Neural cell (in vitro differentiated cells): ENCODE data around the gene NPR2. TPM values are rescaled to one million over a fixed set of nuclear protein-coding genes. Genes with fewer than 3 reads are reported as not detected.

Experiments used
- H2AFZ ChIP-seq: fragments of 200-600, 300-800 bp; sonication (generic), shearing (Covaris generic); 2 replicates; pipeline ENCODE4 v1.6.0; 2014; ENCODE audit warnings: low read depth, mild to moderate bottlenecking, antibody characterized with exemption, low read length, moderate library complexity
- H3F3A ChIP-seq: fragments of 200-600 bp; shearing (Covaris generic); 2 replicates; pipeline ENCODE4 v1.6.1; 2016; ENCODE audit warnings: mild to moderate bottlenecking, moderate library complexity, mixed read lengths, antibody characterized with exemption, low read length; ENCODE audit not compliant: insufficient read depth, poor library complexity, severe bottlenecking
- H3K27ac ChIP-seq: fragments of 200-600, 300-800 bp; sonication (generic), shearing (Covaris generic); 2 replicates; pipeline ENCODE4 v1.5.1; 2014; ENCODE audit warnings: mild to moderate bottlenecking, low read length, moderate library complexity
- H3K27me3 ChIP-seq: fragments of 300-800, 200-600 bp; sonication (generic), shearing (Covaris generic); 2 replicates; pipeline ENCODE4 v1.6.0; 2014; ENCODE audit warnings: mild to moderate bottlenecking, low read depth, low read length, moderate library complexity; ENCODE audit not compliant: insufficient read depth
- H3K36me3 ChIP-seq: fragments of 300-800, 200-600 bp; sonication (generic), shearing (Covaris generic); 2 replicates; pipeline ENCODE4 v1.5.1; 2014; ENCODE audit warnings: mild to moderate bottlenecking, antibody characterized with exemption, low read length, moderate library complexity; ENCODE audit not compliant: insufficient read depth
- H3K4me2 ChIP-seq: fragments of 300-800, 200-600 bp; sonication (generic), shearing (Covaris generic); 2 replicates; pipeline ENCODE4 v1.6.0; 2014; ENCODE audit warnings: mild to moderate bottlenecking, low read length
- H3K4me3 ChIP-seq: fragments of 300-800, 200-600 bp; sonication (generic), shearing (Covaris generic); 2 replicates; pipeline ENCODE4 v1.5.1; 2014; ENCODE audit warnings: mild to moderate bottlenecking, low read length, moderate library complexity
- H3K79me2 ChIP-seq: fragments of 200-600 bp; shearing (Covaris generic); replicated peaks from 2 replicates; pipeline ENCODE4 v1.6.0; 2014; ENCODE audit warnings: mild to moderate bottlenecking, low read length, moderate library complexity; ENCODE audit not compliant: insufficient read depth
- H3K9ac ChIP-seq: fragments of 300-800, 200-600 bp; sonication (generic), shearing (Covaris generic); 2 replicates; pipeline ENCODE4 v1.6.1; 2016; ENCODE audit warnings: mild to moderate bottlenecking, low read length, mixed read lengths
- H3K9me2 ChIP-seq: fragments of 200-600 bp; shearing (Covaris generic); 2 replicates; pipeline ENCODE4 v1.6.1; 2016; ENCODE audit warnings: mild to moderate bottlenecking, low read length, mixed read lengths; ENCODE audit not compliant: insufficient read depth
- H3K9me3 ChIP-seq: fragments of 200-600, 300-800 bp; sonication (generic), shearing (Covaris generic); 2 replicates; pipeline ENCODE4 v1.6.1; 2016; ENCODE audit warnings: mild to moderate bottlenecking, mixed run types, low read length, moderate library complexity, mixed read lengths
- H4K20me1 ChIP-seq: fragments of 200-600 bp; shearing (Covaris generic); 2 replicates; pipeline ENCODE4 v1.6.1; 2016; ENCODE audit warnings: mild to moderate bottlenecking, mixed run types; ENCODE audit not compliant: insufficient read depth
- CTCF ChIP-seq: fragments of 450-650 bp; IDR thresholded peaks from 2 replicates; pipeline ENCODE4 v1.5.1; 2014; ENCODE audit warnings: antibody characterized with exemption, mild to moderate bottlenecking, moderate library complexity; ENCODE audit not compliant: poor library complexity, severe bottlenecking
- EP300 ChIP-seq: fragments of 450-650 bp; conservative IDR thresholded peaks from 2 replicates; pipeline ENCODE4 v1.6.1; 2014; ENCODE audit warnings: antibody characterized with exemption, mild to moderate bottlenecking, moderate library complexity; ENCODE audit not compliant: poor library complexity, severe bottlenecking
- EZH2 ChIP-seq: fragments of 200-600, 300-800 bp; shearing (Covaris generic), sonication (generic); IDR thresholded peaks from 2 replicates; pipeline ENCODE4 v1.6.1; 2014; ENCODE audit warnings: antibody characterized with exemption, low read length, borderline replicate concordance, mild to moderate bottlenecking; ENCODE audit not compliant: insufficient read depth, poor library complexity, severe bottlenecking
- MXI1 ChIP-seq: fragments of 450-650 bp; conservative IDR thresholded peaks from 2 replicates; pipeline ENCODE4 v1.6.1; 2014; ENCODE audit warnings: antibody characterized with exemption, mild to moderate bottlenecking; ENCODE audit not compliant: poor library complexity, severe bottlenecking
- POLR2AphosphoS5 ChIP-seq: IDR thresholded peaks from 2 replicates; pipeline ENCODE4 v1.6.1; 2012
- RAD21 ChIP-seq: fragments of 450-650 bp; conservative IDR thresholded peaks from 2 replicates; pipeline ENCODE4 v1.6.1; 2014; ENCODE audit warnings: antibody characterized with exemption, mild to moderate bottlenecking, moderate library complexity
- SMC3 ChIP-seq: fragments of 450-650 bp; conservative IDR thresholded peaks from 2 replicates; pipeline ENCODE4 v1.6.1; 2014; ENCODE audit warnings: antibody characterized with exemption, mild to moderate bottlenecking, moderate library complexity; ENCODE audit not compliant: poor library complexity
- TAF1 ChIP-seq: IDR thresholded peaks from 2 replicates; pipeline ENCODE4 v1.6.1; 2012; ENCODE audit warnings: low read depth
- polyA plus RNA-seq: library from polyadenylated mRNA; depleted of rRNA; stranded (reverse); fragments of >200 nt; gene quantifications from 2 replicates; pipeline ENCODE4 v1.2.3, GENCODE V29; 2014
- TF ChIP-seq, protein P1 (sequence below): IDR thresholded peaks from 2 replicates; pipeline ENCODE4 v1.6.1; 2012; ENCODE audit warnings: borderline replicate concordance

The NPR2 gene
- polyA plus RNA-seq, 1 donor from 2014 or later = 9.6 TPM

DNA sequence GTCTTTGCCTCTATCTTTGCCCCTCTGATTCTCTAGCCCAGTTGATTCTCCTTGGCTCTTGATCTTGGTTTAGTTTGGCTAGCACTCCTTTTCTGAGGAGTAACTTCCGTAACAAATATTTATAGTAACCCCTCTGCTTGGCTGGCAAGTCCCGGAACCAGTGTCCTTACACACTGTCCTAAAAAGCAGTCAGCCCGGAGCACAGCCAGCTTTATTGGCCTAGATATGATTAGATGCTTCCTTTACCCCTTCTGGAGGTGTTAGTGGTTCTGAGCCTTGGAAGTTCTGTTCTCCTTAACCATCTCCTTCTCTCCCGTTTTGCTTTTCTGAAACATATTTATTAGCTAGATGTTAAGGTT is 20.3 kb upstream of the NPR2 start:
- Histone ChIP-seq H3K9me3 (no peaks in the 10 kb centered on the region), H4K20me1 (no peaks in the 10 kb centered on the region), H3K27me3 (no peaks in the 10 kb centered on the region), H3K4me2 (no peak overlapping the region), H2AFZ (no peak overlapping the region), H3K36me3 (no peaks in the 10 kb centered on the region), H3K9ac (no peak overlapping the region), H3K27ac (no peak overlapping the region), H3K79me2 (peaks cover 3% of the 10 kb centered on the region), H3K4me3 (no peak overlapping the region), H3F3A (no peaks in the 10 kb centered on the region), H3K9me2 (no peaks in the 10 kb centered on the region)
- TF ChIP-seq MXI1 (no peak), CTCF (no peak), EP300 (no peak), SMC3 (no peak), TAF1 (no peak), POLR2AphosphoS5 (no peak), EZH2 (no peak), RAD21 (no peak)
- TF ChIP-seq, protein P1, sequence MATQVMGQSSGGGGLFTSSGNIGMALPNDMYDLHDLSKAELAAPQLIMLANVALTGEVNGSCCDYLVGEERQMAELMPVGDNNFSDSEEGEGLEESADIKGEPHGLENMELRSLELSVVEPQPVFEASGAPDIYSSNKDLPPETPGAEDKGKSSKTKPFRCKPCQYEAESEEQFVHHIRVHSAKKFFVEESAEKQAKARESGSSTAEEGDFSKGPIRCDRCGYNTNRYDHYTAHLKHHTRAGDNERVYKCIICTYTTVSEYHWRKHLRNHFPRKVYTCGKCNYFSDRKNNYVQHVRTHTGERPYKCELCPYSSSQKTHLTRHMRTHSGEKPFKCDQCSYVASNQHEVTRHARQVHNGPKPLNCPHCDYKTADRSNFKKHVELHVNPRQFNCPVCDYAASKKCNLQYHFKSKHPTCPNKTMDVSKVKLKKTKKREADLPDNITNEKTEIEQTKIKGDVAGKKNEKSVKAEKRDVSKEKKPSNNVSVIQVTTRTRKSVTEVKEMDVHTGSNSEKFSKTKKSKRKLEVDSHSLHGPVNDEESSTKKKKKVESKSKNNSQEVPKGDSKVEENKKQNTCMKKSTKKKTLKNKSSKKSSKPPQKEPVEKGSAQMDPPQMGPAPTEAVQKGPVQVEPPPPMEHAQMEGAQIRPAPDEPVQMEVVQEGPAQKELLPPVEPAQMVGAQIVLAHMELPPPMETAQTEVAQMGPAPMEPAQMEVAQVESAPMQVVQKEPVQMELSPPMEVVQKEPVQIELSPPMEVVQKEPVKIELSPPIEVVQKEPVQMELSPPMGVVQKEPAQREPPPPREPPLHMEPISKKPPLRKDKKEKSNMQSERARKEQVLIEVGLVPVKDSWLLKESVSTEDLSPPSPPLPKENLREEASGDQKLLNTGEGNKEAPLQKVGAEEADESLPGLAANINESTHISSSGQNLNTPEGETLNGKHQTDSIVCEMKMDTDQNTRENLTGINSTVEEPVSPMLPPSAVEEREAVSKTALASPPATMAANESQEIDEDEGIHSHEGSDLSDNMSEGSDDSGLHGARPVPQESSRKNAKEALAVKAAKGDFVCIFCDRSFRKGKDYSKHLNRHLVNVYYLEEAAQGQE = no peak

DNA sequence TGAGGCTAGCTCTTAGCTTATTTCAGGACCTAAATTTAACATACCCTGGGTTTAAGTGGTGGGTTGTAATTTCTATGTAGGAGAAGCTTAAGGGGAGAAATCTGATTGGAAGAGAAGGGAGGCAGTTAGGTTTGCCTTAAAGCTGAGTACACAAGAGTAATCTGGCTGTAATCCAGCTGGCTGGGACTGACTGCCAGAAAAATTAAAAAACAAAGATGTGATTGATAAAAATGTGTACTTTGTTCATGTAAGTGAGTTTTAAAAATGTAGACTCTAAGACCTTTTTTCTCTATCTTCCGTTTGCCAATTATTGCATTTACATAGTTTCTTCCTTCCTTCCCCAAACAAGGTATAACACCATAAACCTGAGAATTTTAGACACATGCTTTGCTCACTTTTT is 19.9 kb upstream of the NPR2 start:
- Histone ChIP-seq H3K79me2 (peaks cover 3% of the 10 kb centered on the region), H2AFZ (no peak overlapping the region), H3K27ac (no peak overlapping the region), H3K27me3 (no peaks in the 10 kb centered on the region), H3K9me2 (no peaks in the 10 kb centered on the region), H3F3A (no peaks in the 10 kb centered on the region), H3K9me3 (no peaks in the 10 kb centered on the region), H3K4me3 (no peak overlapping the region), H3K36me3 (no peaks in the 10 kb centered on the region), H3K4me2 (no peak overlapping the region), H3K9ac (no peak overlapping the region), H4K20me1 (no peaks in the 10 kb centered on the region)
- TF ChIP-seq TAF1 = no peak
- TF ChIP-seq EP300 = no peak
- no peak for TF ChIP-seq POLR2AphosphoS5
- TF ChIP-seq SMC3 = no peak
- TF ChIP-seq CTCF = no peak
- no peak for TF ChIP-seq EZH2
- TF ChIP-seq, protein P1 = no peak
- no peak for TF ChIP-seq MXI1
- TF ChIP-seq RAD21 = no peak
